HG02840 (cell line): Measurements from ENCODE around the gene ZNF556.
"Not testable (repeated sequence)": the region's sequence is repeated elsewhere in the genome, so short reads cannot be mapped to it uniquely, and the experiment has no call there.

Source experiments
- ATAC-seq: cut with Tn5 transposase; IDR thresholded peaks from one replicate; pipeline ENCODE4 v1.9.1; 2021; ENCODE audit warnings: mild to moderate bottlenecking, moderate library complexity, moderate number of reproducible peaks; ENCODE audit not compliant: unreplicated experiment, low FRiP score

ZNF556 gene

DNA sequence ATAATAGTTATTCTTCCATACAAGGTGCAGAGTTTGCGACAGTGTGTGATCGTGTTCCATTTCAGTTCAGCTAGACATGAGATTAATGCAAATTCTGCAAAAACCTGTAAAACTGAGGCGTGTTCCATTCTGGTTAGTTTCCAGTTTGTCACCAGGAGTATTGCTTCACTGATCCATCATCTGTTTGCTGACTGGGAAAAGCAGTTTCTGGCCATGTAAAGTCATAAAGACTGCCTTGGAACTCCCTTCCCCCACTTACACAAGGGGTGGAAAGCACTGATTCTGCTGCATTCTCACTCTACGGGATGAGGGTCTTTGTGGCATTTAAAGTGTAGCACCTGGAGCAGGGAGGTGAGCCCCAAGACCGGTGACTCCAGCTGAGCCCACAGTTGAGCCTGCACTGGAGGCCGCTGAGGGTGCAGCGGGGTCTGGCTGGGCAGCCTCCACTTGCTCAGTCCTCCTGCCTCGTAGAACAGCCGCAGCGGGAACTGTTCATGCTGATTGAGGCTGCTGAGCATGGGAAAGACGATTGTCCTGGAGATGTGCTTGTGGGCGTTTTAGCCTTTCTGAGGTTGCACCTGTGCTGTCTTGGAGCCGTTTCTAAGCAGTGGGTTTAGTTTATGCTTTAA is 35.6 kb downstream of the ZNF556 start:
- no peak for ATAC-seq

DNA sequence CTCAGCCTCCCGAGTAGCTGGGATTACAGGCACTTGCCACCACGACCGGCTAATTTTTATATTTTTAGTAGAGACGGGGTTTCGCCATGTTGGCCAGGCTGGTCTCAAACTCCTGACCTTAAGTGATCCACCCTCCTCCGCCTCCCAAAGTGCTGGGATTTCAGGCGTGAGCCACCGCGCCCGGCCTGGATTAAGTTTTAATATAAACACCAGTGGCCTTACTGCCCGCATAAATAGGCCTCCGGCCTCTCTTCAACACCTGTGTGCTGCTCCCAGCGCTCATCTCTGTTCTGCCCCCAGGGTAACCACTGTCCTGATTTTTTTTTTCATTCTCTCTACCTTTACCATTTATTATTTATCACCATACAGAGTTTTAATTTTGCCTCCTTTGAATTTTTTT is 36.2 kb downstream of the ZNF556 start:
- ATAC-seq: not testable (repeated sequence)

GRCh38 chr19:2905918-2906519 is 38.9 kb downstream of the ZNF556 start:
- ATAC-seq: no peak

GRCh38 chr19:2906631-2907195 is 39.6 kb downstream of the ZNF556 start:
- ATAC-seq: no peak

GRCh38 chr19:2912306-2912705 is 45.2 kb downstream of the ZNF556 start:
- no peak for ATAC-seq

- ATAC-seq: no peak
Observed at GRCh38 chr19:2917275-2918184, 50.4 kb downstream of the ZNF556 start.

DNA sequence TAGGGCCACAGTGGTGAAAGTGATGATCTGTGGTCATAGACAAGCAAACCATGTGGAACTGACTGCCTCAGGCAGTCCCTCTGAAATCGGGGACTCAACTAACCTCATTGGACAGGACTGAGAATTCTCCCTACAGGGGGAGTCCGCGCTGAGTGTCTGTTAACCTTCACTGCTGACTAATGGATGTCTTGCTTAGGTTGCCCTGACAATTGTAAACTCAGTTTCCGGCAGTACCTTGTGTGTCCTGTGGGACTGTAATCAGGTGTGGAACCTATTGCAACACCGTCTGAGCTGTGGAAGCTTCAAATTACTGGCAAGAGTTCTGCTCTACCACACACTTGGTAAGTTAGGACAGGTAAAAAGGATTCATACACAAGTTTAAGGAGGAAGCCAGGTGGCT is 55.9 kb downstream of the ZNF556 start:
- no peak for ATAC-seq

GRCh38 chr19:2923510-2923909 is 56.4 kb downstream of the ZNF556 start:
- ATAC-seq: no peak

DNA sequence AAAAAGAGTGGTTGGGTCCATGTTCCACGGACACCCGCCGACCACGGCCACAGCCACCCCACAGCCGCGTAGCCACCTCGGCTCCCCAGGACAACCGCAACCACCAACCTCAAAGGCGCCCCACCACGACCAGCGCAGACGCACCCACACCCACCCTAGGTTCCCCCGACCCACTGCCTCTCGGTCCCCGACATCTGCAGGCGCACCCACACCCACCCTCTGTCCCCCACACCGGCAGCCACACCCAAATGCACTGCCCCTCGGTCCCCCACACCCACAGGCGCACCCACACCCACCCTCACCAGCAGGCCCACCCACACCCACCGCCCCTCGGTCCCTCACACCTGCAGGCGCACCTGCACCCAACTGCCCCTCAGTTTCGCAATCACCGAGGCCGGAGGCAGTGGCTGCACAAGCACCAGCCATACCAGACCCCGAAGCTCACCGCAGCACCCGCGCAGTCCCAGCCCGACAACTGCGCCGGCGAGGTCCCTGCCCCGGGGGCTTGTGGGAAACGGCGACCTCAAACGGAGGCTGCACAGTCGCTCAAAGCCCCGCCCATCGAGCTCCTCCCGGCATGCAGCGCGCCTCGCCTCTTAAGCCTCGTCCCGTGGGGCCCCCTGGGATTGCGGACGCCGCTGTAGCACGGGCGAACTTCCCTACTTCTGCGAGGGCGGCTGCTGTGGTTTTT is 59.4 kb downstream of the ZNF556 start:
- ATAC-seq: no peak

DNA sequence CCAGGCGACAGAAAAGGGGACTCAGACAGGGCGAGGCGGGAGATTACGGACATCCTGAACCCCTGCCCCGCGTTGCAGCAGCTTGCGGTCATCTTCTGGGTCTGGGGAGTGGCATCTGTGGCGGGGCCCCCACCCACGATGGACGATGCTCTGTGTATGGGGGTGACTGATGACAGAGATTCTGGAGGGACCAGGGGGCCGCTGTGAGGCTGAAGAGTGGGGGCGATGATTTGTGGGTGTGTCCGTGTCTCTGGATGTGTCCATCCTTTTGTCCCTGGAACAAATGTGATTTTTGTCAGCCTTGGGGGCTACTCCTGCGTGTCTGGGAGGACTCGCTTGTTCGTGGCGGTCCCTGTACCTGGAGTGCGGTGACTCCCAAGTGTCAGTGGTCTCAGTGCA is 59.9 kb downstream of the ZNF556 start:
- ATAC-seq: no peak
